OCI-LY3 (cell line): Measurements from ENCODE around the gene TMEM8B.

Experiments used
- H2AFZ ChIP-seq: fragments of 200-600, 300-600 bp; shearing (Covaris generic); 2 replicates; pipeline ENCODE4 v1.6.0; 2014; ENCODE audit warnings: antibody characterized with exemption, low read depth, low read length
- H3K27ac ChIP-seq: fragments of 200-600, 300-600 bp; sonication (generic); 2 replicates; pipeline ENCODE4 v1.5.1; 2014; ENCODE audit warnings: mild to moderate bottlenecking, low read length, moderate library complexity, mixed read lengths
- H3K27me3 ChIP-seq: fragments of 200-600, 300-600 bp; sonication (generic); 2 replicates; pipeline ENCODE4 v1.6.1; 2014; ENCODE audit warnings: low read depth, low read length, mixed read lengths
- H3K36me3 ChIP-seq: fragments of 200-600, 300-600 bp; sonication (generic); replicated peaks from 2 replicates; pipeline ENCODE3; 2014; ENCODE audit warnings: low read depth, low read length, mixed read lengths
- H3K4me1 ChIP-seq: fragments of 300-600, 200-600 bp; sonication (generic); 2 replicates; pipeline ENCODE4 v1.6.1; 2014; ENCODE audit warnings: low read length, mixed read lengths
- H3K4me2 ChIP-seq: fragments of 200-600, 300-600 bp; sonication (generic); 2 replicates; pipeline ENCODE4 v1.6.1; 2014; ENCODE audit warnings: low read length, mixed read lengths
- H3K4me3 ChIP-seq: fragments of 300-600, 200-600 bp; sonication (generic); 2 replicates; pipeline ENCODE4 v1.5.1; 2014; ENCODE audit warnings: antibody characterized with exemption, mild to moderate bottlenecking, low read length, moderate library complexity
- H3K79me2 ChIP-seq: fragments of 300-600, 200-600 bp; shearing (Covaris generic); 2 replicates; pipeline ENCODE4 v1.6.1; 2014; ENCODE audit warnings: mild to moderate bottlenecking, low read length, mixed read lengths
- H3K9ac ChIP-seq: fragments of 300-600, 200-600 bp; shearing (Covaris generic); 2 replicates; pipeline ENCODE4 v1.6.0; 2014; ENCODE audit warnings: mild to moderate bottlenecking, low read length, moderate library complexity
- H3K9me3 ChIP-seq: fragments of 200-600, 300-600 bp; shearing (Covaris generic); 2 replicates; pipeline ENCODE4 v1.6.1; 2014; ENCODE audit warnings: low read length, mixed read lengths; ENCODE audit not compliant: insufficient read depth
- H4K20me1 ChIP-seq: fragments of 200-600, 300-600 bp; sonication (generic); 2 replicates; pipeline ENCODE4 v1.6.1; 2016; ENCODE audit warnings: low read length, mixed read lengths; ENCODE audit not compliant: insufficient read depth
- EZH2phosphoT487 ChIP-seq: fragments of 200-600 bp; shearing (Covaris generic); IDR thresholded peaks from 2 replicates; pipeline ENCODE4 v1.6.1; 2018; ENCODE audit warnings: antibody characterized with exemption, mixed run types, low read depth
- TF ChIP-seq, protein P1 (sequence below): fragments of 200-600, 300-600 bp; sonication (generic); IDR thresholded peaks from 2 replicates; pipeline ENCODE4 v1.5.1; 2014; ENCODE audit warnings: antibody characterized with exemption, low read length, low read depth

TMEM8B gene

DNA sequence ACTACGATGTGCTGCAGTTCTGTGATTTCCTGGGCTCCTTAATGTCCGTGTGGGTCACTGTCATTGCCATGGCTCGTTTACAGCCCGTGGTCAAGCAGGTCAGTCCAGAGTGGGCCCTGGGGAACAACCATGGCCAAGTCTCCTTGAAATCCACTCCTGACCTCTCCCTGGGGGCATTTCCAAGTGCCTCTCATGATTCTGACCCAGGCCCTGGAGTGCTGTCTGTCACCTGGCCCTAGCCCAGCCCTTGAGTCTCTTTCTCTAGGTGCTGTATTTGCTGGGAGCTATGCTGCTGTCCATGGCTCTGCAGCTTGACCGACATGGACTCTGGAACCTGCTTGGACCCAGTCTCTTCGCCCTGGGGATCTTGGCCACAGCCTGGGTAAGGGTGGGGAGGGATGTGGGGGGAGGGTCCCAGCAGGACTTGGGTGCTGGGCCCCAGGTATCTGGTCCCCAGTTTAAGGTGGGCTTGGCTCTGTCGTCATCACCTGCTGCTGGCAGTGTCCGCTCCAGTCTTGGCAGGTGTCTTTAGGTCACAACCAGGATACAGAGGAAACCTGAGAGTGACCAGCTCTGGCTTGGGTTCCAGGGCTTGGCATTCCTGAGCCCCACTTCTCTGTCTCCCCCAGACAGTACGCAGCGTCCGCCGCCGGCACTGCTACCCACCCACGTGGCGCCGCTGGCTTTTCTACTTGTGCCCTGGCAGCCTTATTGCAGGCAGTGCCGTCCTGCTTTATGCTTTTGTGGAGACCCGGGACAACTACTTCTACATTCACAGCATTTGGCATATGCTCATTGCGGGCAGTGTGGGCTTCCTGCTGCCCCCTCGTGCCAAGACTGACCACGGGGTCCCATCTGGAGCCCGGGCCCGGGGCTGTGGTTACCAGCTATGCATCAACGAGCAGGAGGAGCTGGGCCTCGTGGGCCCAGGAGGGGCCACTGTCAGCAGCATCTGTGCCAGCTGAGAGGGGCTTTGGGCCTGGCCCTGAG, 24.1 kb downstream of the TMEM8B start:
- no peaks in the 10 kb centered on the region for H3K9me3 ChIP-seq
- TF ChIP-seq, protein P1, sequence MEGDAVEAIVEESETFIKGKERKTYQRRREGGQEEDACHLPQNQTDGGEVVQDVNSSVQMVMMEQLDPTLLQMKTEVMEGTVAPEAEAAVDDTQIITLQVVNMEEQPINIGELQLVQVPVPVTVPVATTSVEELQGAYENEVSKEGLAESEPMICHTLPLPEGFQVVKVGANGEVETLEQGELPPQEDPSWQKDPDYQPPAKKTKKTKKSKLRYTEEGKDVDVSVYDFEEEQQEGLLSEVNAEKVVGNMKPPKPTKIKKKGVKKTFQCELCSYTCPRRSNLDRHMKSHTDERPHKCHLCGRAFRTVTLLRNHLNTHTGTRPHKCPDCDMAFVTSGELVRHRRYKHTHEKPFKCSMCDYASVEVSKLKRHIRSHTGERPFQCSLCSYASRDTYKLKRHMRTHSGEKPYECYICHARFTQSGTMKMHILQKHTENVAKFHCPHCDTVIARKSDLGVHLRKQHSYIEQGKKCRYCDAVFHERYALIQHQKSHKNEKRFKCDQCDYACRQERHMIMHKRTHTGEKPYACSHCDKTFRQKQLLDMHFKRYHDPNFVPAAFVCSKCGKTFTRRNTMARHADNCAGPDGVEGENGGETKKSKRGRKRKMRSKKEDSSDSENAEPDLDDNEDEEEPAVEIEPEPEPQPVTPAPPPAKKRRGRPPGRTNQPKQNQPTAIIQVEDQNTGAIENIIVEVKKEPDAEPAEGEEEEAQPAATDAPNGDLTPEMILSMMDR: no peak
- TF ChIP-seq EZH2phosphoT487: no peak
- H2AFZ ChIP-seq: no peak overlapping the region
- H3K4me3 ChIP-seq: no peak overlapping the region
- no peak overlapping the region for H3K9ac ChIP-seq
- H3K36me3 ChIP-seq: no peaks in the 10 kb centered on the region
- H3K4me1 ChIP-seq: peaks cover 4% of the 10 kb centered on the region
- no peaks in the 10 kb centered on the region for H3K79me2 ChIP-seq
- no peak overlapping the region for H3K4me2 ChIP-seq
- no peaks in the 10 kb centered on the region for H3K27me3 ChIP-seq
- no peak overlapping the region for H3K27ac ChIP-seq
- H4K20me1 ChIP-seq: no peaks in the 10 kb centered on the region

DNA sequence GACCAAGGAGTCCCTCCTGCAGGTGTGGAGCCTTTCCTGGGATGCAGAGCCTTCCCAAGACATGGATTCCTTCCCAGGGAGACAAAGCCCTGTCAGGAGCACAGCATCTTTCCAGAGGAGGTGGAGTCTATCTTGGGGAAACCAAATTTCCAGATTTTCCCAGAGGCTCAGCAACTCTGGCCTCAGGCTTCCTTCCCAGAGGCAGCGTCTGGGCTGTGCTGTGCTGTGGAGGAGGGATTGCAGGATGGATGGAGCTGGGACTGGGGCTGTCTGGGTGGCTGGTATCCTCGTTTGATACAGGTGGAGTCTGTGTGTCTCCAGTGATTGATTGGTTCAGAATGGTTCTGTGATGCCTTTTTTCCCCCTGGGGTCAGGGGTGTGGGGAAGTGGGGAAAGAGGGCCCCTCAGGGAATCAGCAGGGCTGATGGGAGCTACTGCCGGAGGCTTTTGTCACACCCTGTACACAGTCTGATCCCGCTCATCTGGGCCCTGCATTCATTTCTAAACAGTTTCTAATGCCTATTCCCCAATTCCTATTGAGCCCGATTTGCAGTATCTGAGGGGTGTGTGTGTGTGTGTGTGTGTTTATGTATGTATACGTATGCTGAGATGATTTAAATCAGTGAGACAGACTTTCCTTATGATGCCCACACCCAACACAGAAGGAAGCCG, 25.2 kb downstream of the TMEM8B start:
- no peak overlapping the region for H3K27ac ChIP-seq
- H3K4me2 ChIP-seq: no peak overlapping the region
- H4K20me1 ChIP-seq: no peaks in the 10 kb centered on the region
- no peaks in the 10 kb centered on the region for H3K4me1 ChIP-seq
- H2AFZ ChIP-seq: no peak overlapping the region
- H3K4me3 ChIP-seq: no peak overlapping the region
- no peaks in the 10 kb centered on the region for H3K36me3 ChIP-seq
- H3K27me3 ChIP-seq: no peaks in the 10 kb centered on the region
- H3K9ac ChIP-seq: no peak overlapping the region
- TF ChIP-seq, protein P1: no peak
- TF ChIP-seq EZH2phosphoT487: no peak
- no peaks in the 10 kb centered on the region for H3K79me2 ChIP-seq
- no peaks in the 10 kb centered on the region for H3K9me3 ChIP-seq

DNA sequence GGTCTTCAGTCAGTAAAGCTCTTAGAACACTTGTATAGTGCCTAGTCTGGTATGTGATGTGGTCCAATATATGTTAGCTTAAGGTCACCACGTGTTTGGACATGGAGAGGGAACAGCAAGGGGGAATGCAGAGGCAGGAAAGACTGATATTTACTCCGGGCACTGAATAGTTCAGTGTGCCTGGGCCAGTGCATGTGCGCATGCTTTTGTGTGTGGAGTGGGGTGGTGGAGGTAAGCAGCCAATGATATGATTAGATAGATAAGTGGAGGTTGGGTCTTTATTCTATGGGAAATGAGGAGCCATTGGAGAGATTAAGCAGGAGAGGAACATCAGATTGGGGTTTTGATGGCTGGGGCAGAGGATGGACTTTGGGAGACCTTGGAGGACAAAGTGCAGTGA, 27.2 kb downstream of the TMEM8B start:
- no peak overlapping the region for H3K4me3 ChIP-seq
- no peak overlapping the region for H3K4me2 ChIP-seq
- no peaks in the 10 kb centered on the region for H3K79me2 ChIP-seq
- no peak overlapping the region for H3K27ac ChIP-seq
- no peaks in the 10 kb centered on the region for H4K20me1 ChIP-seq
- no peaks in the 10 kb centered on the region for H3K36me3 ChIP-seq
- H2AFZ ChIP-seq: no peak overlapping the region
- H3K27me3 ChIP-seq: no peaks in the 10 kb centered on the region
- TF ChIP-seq EZH2phosphoT487: no peak
- TF ChIP-seq, protein P1: no peak
- no peaks in the 10 kb centered on the region for H3K9me3 ChIP-seq
- H3K4me1 ChIP-seq: no peaks in the 10 kb centered on the region
- H3K9ac ChIP-seq: no peak overlapping the region

DNA sequence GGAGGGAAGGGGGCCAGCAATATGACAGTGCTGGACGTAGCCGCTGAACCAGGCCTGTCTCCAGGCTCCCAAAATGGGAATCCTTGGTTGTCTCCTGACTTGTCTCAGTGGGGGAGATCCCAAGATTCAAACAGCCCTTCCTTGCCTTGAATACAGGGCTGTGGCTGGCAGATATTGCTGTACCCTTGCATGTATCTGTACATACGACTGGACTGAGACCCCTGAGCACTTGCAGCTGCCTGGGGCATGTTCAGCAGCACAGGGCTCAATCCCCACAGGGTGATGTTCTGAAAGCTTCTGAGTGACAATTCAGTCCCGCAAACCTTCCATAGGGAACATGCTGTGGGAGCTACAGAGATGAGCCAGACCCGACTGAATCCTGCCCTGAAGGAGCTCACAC, 27.9 kb downstream of the TMEM8B start:
- Histone ChIP-seq H3K4me2 (no peak overlapping the region), H3K4me1 (no peaks in the 10 kb centered on the region), H2AFZ (no peak overlapping the region), H3K4me3 (no peak overlapping the region), H3K9ac (no peak overlapping the region), H3K36me3 (no peaks in the 10 kb centered on the region), H4K20me1 (no peaks in the 10 kb centered on the region), H3K79me2 (no peaks in the 10 kb centered on the region), H3K9me3 (no peaks in the 10 kb centered on the region), H3K27ac (no peak overlapping the region), H3K27me3 (no peaks in the 10 kb centered on the region)
- TF ChIP-seq EZH2phosphoT487: no peak
- TF ChIP-seq, protein P1: no peak
